Measurements from ENCODE around the gene ENTREP3. TPM values are rescaled to one million over a fixed set of nuclear protein-coding genes. Genes with fewer than 3 reads are reported as not detected.

ENTREP3 gene
- total RNA-seq, 2 donors from 2014 or later, result 49.5 to 65.9 TPM

DNA sequence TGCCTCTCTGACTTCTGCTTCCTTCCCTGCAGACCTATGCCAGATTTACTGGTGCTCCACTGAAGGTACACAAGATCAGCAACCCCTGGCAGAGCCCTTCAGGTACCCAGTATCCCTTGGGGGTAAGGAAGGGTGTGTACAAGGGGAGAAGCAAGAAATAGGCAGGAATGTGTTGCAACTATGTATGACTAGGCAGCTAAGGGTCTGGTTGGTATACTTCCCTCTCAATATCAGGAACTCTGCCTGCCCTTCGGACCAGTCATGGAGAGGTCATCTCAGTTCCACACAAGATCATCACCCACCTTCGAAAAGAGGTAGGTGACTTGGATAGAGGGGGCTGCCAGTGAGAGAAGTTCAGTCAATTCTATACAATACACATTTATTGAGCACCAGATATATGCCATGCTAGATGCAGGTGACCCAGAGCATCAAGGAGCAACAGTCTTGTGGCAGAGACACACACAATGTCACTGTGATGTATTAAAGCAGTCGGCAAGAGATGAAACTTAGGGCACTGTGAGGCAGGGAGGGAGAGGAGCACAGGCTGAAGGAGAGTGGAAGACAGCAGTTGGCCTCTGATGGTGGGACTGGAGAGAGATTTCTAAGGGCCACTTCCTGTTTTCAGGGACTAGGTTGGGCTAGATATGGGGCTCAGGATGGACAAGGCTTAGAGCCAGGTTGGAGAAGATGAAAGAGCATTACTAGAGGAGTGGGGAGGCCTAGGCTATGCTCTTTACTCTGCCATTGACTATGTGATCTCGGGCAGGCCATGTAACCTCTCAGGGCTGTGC is 44.8 kb downstream of the ENTREP3 start:
- no peak overlapping the region for H3K27ac Mint-ChIP-seq
- Histone ChIP-seq H3K9ac (ENCODE audit: extremely low read depth, low read length, poor library complexity, severe bottlenecking) (no peak overlapping the region), H3K27ac (ENCODE audit: low read depth, low read length) (no peak overlapping the region), H3K4me1 (ENCODE audit: control insufficient read depth, insufficient read depth, low read length) (peaks cover 5% of the 10 kb centered on the region), H3K4me3 (ENCODE audit: low read length) (peak overlapping the region; percentile 93), H3K27me3 (ENCODE audit: control insufficient read depth, insufficient read depth, low read length, poor library complexity, severe bottlenecking) (no peaks in the 10 kb centered on the region), H3K36me3 (ENCODE audit: control insufficient read depth, insufficient read depth, low read length) (peaks cover 9% of the 10 kb centered on the region), H3K9me3 (ENCODE audit: control insufficient read depth, low read length) (no peaks in the 10 kb centered on the region)
- H3K36me3 Mint-ChIP-seq (ENCODE audit: low read depth), result peaks cover 10% of the 10 kb centered on the region
- peaks cover 24% of the 10 kb centered on the region for H3K4me1 Mint-ChIP-seq
- no peak for TF ChIP-seq CTCF (conservative IDR thresholded peaks at IDR 0.05)
- WGBS, 2 experiments (ENCODE audit: insufficient coverage in 1 of 2, insufficient read length in 1 of 2), result 88 to 94% methylated on average over 2 to 4 of the region's 4 CpGs
- no peaks in the 10 kb centered on the region for H3K9me3 Mint-ChIP-seq
- DNase-seq, result no peak
- H3K4me3 Mint-ChIP-seq, result peak overlapping the region; percentile 89
- H3K27me3 Mint-ChIP-seq (ENCODE audit: insufficient read depth), result no peaks in the 10 kb centered on the region

GRCh38 chr1:155209312-155209721 is 46.0 kb downstream of the ENTREP3 start:
- H3K36me3 Mint-ChIP-seq (ENCODE audit: low read depth), result peaks cover 9% of the 10 kb centered on the region
- peak overlapping the region; percentile 89 for H3K4me3 Mint-ChIP-seq
- DNase-seq, result no peak
- peak overlapping the region; percentile 95 for H3K27ac Mint-ChIP-seq
- peak overlapping the region; percentile 99 for H3K9ac ChIP-seq (ENCODE audit: extremely low read depth, low read length, poor library complexity, severe bottlenecking)
- H3K27me3 Mint-ChIP-seq (ENCODE audit: insufficient read depth), result peaks cover 1% of the 10 kb centered on the region
- peaks cover 9% of the 10 kb centered on the region for H3K36me3 ChIP-seq (ENCODE audit: control insufficient read depth, insufficient read depth, low read length)
- H3K4me1 Mint-ChIP-seq, result peaks cover 24% of the 10 kb centered on the region
- WGBS, 2 experiments (ENCODE audit: insufficient coverage in 1 of 2, insufficient read length in 1 of 2), result 4 to 5% methylated on average over 11 to 13 of the region's 13 CpGs
- peaks cover 5% of the 10 kb centered on the region for H3K4me1 ChIP-seq (ENCODE audit: control insufficient read depth, insufficient read depth, low read length)
- no peaks in the 10 kb centered on the region for H3K27me3 ChIP-seq (ENCODE audit: control insufficient read depth, insufficient read depth, low read length, poor library complexity, severe bottlenecking)
- H3K27ac ChIP-seq (ENCODE audit: low read depth, low read length), result peak overlapping the region; percentile 99
- peak overlapping the region; percentile 93 for H3K4me3 ChIP-seq (ENCODE audit: low read length)
- TF ChIP-seq CTCF (conservative IDR thresholded peaks at IDR 0.05), result no peak
- H3K9me3 Mint-ChIP-seq, result no peaks in the 10 kb centered on the region
- H3K9me3 ChIP-seq (ENCODE audit: control insufficient read depth, low read length), result no peaks in the 10 kb centered on the region

GRCh38 chr1:155208541-155209311 is 46.6 kb downstream of the ENTREP3 start, which contains the start of gene MTX1:
TSS of gene MTX1 (plus strand) at chr1:155208695. CDS start at chr1:155208805, 110 bp downstream.
- no peak for TF ChIP-seq CTCF (conservative IDR thresholded peaks at IDR 0.05)
- Histone ChIP-seq H3K27me3 (ENCODE audit: control insufficient read depth, insufficient read depth, low read length, poor library complexity, severe bottlenecking) (no peaks in the 10 kb centered on the region), H3K4me3 (ENCODE audit: low read length) (peak within 1 kb of the TSS; percentile 93), H3K4me1 (ENCODE audit: control insufficient read depth, insufficient read depth, low read length) (peaks cover 5% of the 10 kb centered on the region), H3K9me3 (ENCODE audit: control insufficient read depth, low read length) (no peaks in the 10 kb centered on the region), H3K9ac (ENCODE audit: extremely low read depth, low read length, poor library complexity, severe bottlenecking) (peak within 1 kb of the TSS; percentile 99), H3K36me3 (ENCODE audit: control insufficient read depth, insufficient read depth, low read length) (peaks cover 9% of the 10 kb centered on the region), H3K27ac (ENCODE audit: low read depth, low read length) (peak within 1 kb of the TSS; percentile 99)
- H3K27ac Mint-ChIP-seq, result peak within 1 kb of the TSS; percentile 95
- peaks cover 24% of the 10 kb centered on the region for H3K4me1 Mint-ChIP-seq
- 0 to 1% methylated on average over 22 to 64 of the region's 64 CpGs for WGBS, 2 experiments (ENCODE audit: insufficient coverage in 1 of 2, insufficient read length in 1 of 2)
- peaks cover 9% of the 10 kb centered on the region for H3K36me3 Mint-ChIP-seq (ENCODE audit: low read depth)
- peak; percentile 95 for DNase-seq
- H3K4me3 Mint-ChIP-seq, result peak within 1 kb of the TSS; percentile 89
- no peaks in the 10 kb centered on the region for H3K9me3 Mint-ChIP-seq
- H3K27me3 Mint-ChIP-seq (ENCODE audit: insufficient read depth), result peaks cover 1% of the 10 kb centered on the region

Measured in endodermal cell (in vitro differentiated cells).